OCI-LY7 (cell line): ENCODE data around the gene VWDE. TPM values are rescaled to one million over a fixed set of nuclear protein-coding genes. Genes with fewer than 3 reads are reported as not detected.

Experiments used
- BruUV-seq: library from RNA; stranded (reverse); fragments of 400-500 nt; replicated peaks from 2 replicates; lab custom pipeline; 2021; lab: Mats Ljungman, UMichigan
- CTCF ChIA-PET: fragments of 300-600 bp; sonication (Branson Sonifier 250); formaldehyde crosslinking; loops from one replicate; lab custom pipeline; 2022; ENCODE audit warnings: antibody characterized with exemption; ENCODE audit not compliant: unreplicated experiment; lab: Charles Lee
- POLR2A ChIA-PET: fragments of 300-600 bp; sonication (Branson Sonifier 250); formaldehyde crosslinking; loops from one replicate; lab custom pipeline; 2022; ENCODE audit warnings: antibody characterized with exemption; lab: Charles Lee
- DNase-seq: peaks from one replicate; pipeline ENCODE4 v3.0.0-alpha.2; 2015; ENCODE audit warnings: low spot score
- H2AFZ ChIP-seq: fragments of 200-600 bp; sonication (generic), shearing (Covaris generic); 2 replicates; pipeline ENCODE4 v1.6.1; 2014; ENCODE audit warnings: mild to moderate bottlenecking, antibody characterized with exemption, low read length, moderate library complexity
- H3K27ac ChIP-seq: fragments of 200-600 bp; sonication (generic); 2 replicates; pipeline ENCODE4 v1.5.1; 2014; ENCODE audit warnings: mixed run types, low read depth, mild to moderate bottlenecking, moderate library complexity, low read length, inconsistent platforms; ENCODE audit not compliant: poor library complexity, severe bottlenecking
- H3K36me3 ChIP-seq: fragments of 200-600 bp; sonication (generic); 2 replicates; pipeline ENCODE4 v1.6.1; 2014; ENCODE audit warnings: mild to moderate bottlenecking, antibody characterized with exemption, low read length, moderate library complexity, mixed read lengths; ENCODE audit not compliant: insufficient read depth
- H3K4me1 ChIP-seq: fragments of 200-600 bp; sonication (generic); 2 replicates; pipeline ENCODE4 v1.5.1; 2014; ENCODE audit warnings: mild to moderate bottlenecking, low read length; ENCODE audit not compliant: insufficient read depth, poor library complexity, severe bottlenecking
- H3K4me2 ChIP-seq: fragments of 200-600 bp; sonication (generic); 2 replicates; pipeline ENCODE4 v1.6.1; 2014; ENCODE audit warnings: mild to moderate bottlenecking, low read length
- H3K4me3 ChIP-seq: fragments of 200-600 bp; sonication (generic); 2 replicates; pipeline ENCODE4 v1.5.1; 2014; ENCODE audit warnings: mild to moderate bottlenecking, low read depth, low read length; ENCODE audit not compliant: poor library complexity, severe bottlenecking
- H3K79me2 ChIP-seq: fragments of 200-600 bp; sonication (generic); 2 replicates; pipeline ENCODE4 v1.6.1; 2016; ENCODE audit warnings: low read depth, mild to moderate bottlenecking, low read length, moderate library complexity, mixed read lengths; ENCODE audit not compliant: insufficient read depth
- H3K9me2 ChIP-seq: fragments of 200-600 bp; sonication (generic); 2 replicates; pipeline ENCODE4 v1.6.1; 2016; ENCODE audit warnings: mild to moderate bottlenecking, low read length, mixed read lengths; ENCODE audit not compliant: insufficient read depth
- H3K9me3 ChIP-seq: fragments of 200-600 bp; sonication (generic); 2 replicates; pipeline ENCODE4 v1.6.1; 2014; ENCODE audit warnings: mild to moderate bottlenecking, mixed run types, low read length, mixed read lengths
- H4K20me1 ChIP-seq: fragments of 200-600 bp; sonication (generic); 2 replicates; pipeline ENCODE4 v1.6.1; 2014; ENCODE audit warnings: mild to moderate bottlenecking, antibody characterized with exemption, low read length, moderate library complexity, mixed read lengths; ENCODE audit not compliant: insufficient read depth
- CTCF ChIP-seq: fragments of 200-600 bp; sonication (generic); conservative IDR thresholded peaks from 2 replicates; pipeline ENCODE4 v1.5.1; 2014; ENCODE audit warnings: mild to moderate bottlenecking, antibody characterized with exemption, low read length, moderate library complexity, mixed read lengths
- EZH2phosphoT487 ChIP-seq: fragments of 200-600 bp; sonication (generic); IDR thresholded peaks from 2 replicates; pipeline ENCODE4 v1.6.1; 2018; ENCODE audit warnings: low read depth, borderline replicate concordance, mild to moderate bottlenecking, mixed run types, antibody characterized with exemption, low read length, moderate library complexity, mixed read lengths
- intact Hi-C: fragments of 100-400 bp; cut with micrococcal nuclease; formaldehyde crosslinking; loops from one replicate; pipeline ENCODE4 v1.10.0; 2022; ENCODE audit not compliant: unreplicated experiment
- total RNA-seq, 2 experiments: library from RNA; depleted of rRNA in 1 of 2; stranded (reverse); fragments of >200 nt in 1 of 2; shearing (Covaris generic) in 1 of 2; gene quantifications; 2 replicates each; pipeline ENCODE4 v1.2.3, GENCODE V29; 2014 to 2022

VWDE gene
- total RNA-seq, 2 experiments from 2014 or later, result not detected

GRCh38 chr7:12315049-12315448 is 88.6 kb downstream of the VWDE start:
- intact Hi-C loops, result no loop called here
- TF ChIP-seq CTCF, result no peak
- H3K4me3 ChIP-seq, result no peak overlapping the region
- H3K4me2 ChIP-seq, result no peak overlapping the region
- no peak for DNase-seq
- H4K20me1 ChIP-seq, result no peaks in the 10 kb centered on the region
- no peaks in the 10 kb centered on the region for H3K4me1 ChIP-seq
- POLR2A ChIA-PET, result no interaction called here
- CTCF ChIA-PET, result no interaction called here
- no peaks in the 10 kb centered on the region for H3K9me3 ChIP-seq
- no peak overlapping the region for H2AFZ ChIP-seq
- H3K36me3 ChIP-seq, result no peaks in the 10 kb centered on the region
- H3K79me2 ChIP-seq, result no peaks in the 10 kb centered on the region
- no peaks in the 10 kb centered on the region for H3K9me2 ChIP-seq
- BruUV-seq, result no TSS peak
- no peak overlapping the region for H3K27ac ChIP-seq

GRCh38 chr7:12314199-12314598 is 89.5 kb downstream of the VWDE start:
- Histone ChIP-seq H3K4me3 (no peak overlapping the region), H3K9me3 (no peaks in the 10 kb centered on the region), H3K36me3 (no peaks in the 10 kb centered on the region), H3K4me2 (no peak overlapping the region), H3K79me2 (no peaks in the 10 kb centered on the region), H2AFZ (no peak overlapping the region), H3K9me2 (no peaks in the 10 kb centered on the region), H3K27ac (no peak overlapping the region), H4K20me1 (no peaks in the 10 kb centered on the region), H3K4me1 (no peaks in the 10 kb centered on the region)
- TF ChIP-seq EZH2phosphoT487 (no peak), CTCF (no peak)
- ChIA-PET CTCF (no interaction called here), POLR2A (no interaction called here)
- intact Hi-C loops, result no loop called here
- no peak for DNase-seq
- BruUV-seq, result no TSS peak

- no peaks in the 10 kb centered on the region for H3K79me2 ChIP-seq
- no peak overlapping the region for H3K4me2 ChIP-seq
- no peak for TF ChIP-seq CTCF
- TF ChIP-seq EZH2phosphoT487, result no peak
- H2AFZ ChIP-seq, result no peak overlapping the region
- DNase-seq, result no peak
- ChIA-PET POLR2A (no interaction called here), CTCF (no interaction called here)
- no peaks in the 10 kb centered on the region for H3K36me3 ChIP-seq
- intact Hi-C loops, result no loop called here
- no peak overlapping the region for H3K4me3 ChIP-seq
- H3K4me1 ChIP-seq, result no peaks in the 10 kb centered on the region
- H3K9me2 ChIP-seq, result no peaks in the 10 kb centered on the region
- H3K27ac ChIP-seq, result no peak overlapping the region
- no peaks in the 10 kb centered on the region for H3K9me3 ChIP-seq
- no peaks in the 10 kb centered on the region for H4K20me1 ChIP-seq
- no TSS peak for BruUV-seq
Observed at GRCh38 chr7:12305502-12305901, 98.2 kb downstream of the VWDE start.
